ENCODE measurements around the gene XXYLT1.

DNA sequence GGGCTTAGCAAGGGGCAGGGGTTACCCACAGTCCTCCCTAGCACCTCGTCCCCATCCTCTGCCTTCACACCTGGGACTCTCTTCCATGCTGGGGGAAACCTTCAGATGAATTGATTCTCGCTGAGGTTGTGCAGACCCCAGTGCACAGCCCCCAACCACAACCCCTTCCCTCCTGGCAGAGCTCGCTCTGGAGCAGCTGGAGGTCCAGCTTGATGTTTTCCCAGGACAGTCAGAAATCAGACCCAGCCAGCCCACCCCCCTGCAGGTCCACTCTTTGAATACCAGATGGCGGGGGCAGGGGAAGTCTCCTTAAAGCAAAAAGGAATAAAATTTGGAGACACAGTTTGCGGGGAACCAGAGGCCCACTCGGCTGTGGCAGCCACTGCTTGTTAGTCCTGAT, 234.4 kb downstream of the XXYLT1 start:
- TF ChIP-seq POLR2A (IDR thresholded peaks at IDR 0.05; ENCODE audit: low read depth, low read length) (no peak), POLR2AphosphoS5 (IDR thresholded peaks at IDR 0.05; ENCODE audit: low read depth, low read length) (no peak), TAF1 (IDR thresholded peaks at IDR 0.05; ENCODE audit: borderline replicate concordance, low read depth, low read length) (no peak)
